HepG2 (cell line): ENCODE measurements around the gene HOXA4. TPM values are rescaled to one million over a fixed set of nuclear protein-coding genes. Genes with fewer than 3 reads are reported as not detected.

Experiments
- ATAC-seq: fragments of 200-7000 bp; cut with Tn5 transposase; 3 replicates; pipeline ENCODE4 v1.9.1; 2020; ENCODE audit warnings: mild to moderate bottlenecking, moderate library complexity
- BruUV-seq: library from RNA; stranded (reverse); fragments of 400-500 nt; replicated peaks from 2 replicates; lab custom pipeline; 2021; lab: Mats Ljungman, UMichigan
- CTCF ChIA-PET: fragments of 300-600 bp; formaldehyde crosslinking; extraction: SDS; loops from one replicate; lab custom pipeline; 2021; ENCODE audit warnings: low total read pairs, inconsistent platforms, low intra/inter-chr PET ratio; lab: Yijun Ruan, JAX
- POLR2A ChIA-PET: fragments of 350-600 bp; sonication (Branson Sonifier 250); formaldehyde crosslinking; loops from one replicate; lab custom pipeline; 2020; ENCODE audit warnings: antibody characterized with exemption, inconsistent platforms; lab: Yijun Ruan, JAX
- DNase-seq: peaks from one replicate; pipeline ENCODE4 v3.0.0-alpha.2; 2015; ENCODE audit warnings: low spot score
- FAIRE-seq: peaks from 3 replicates; lab custom pipeline; 2011; peaks lifted over from hg19 to GRCh38; lab: Jason Lieb, UNC
- H2AFZ ChIP-seq: one replicate; pipeline ENCODE4 v1.6.1; 2011; ENCODE audit warnings: low read length, inconsistent platforms
- H3K27ac ChIP-seq: fragments of 300-600 bp; 3 replicates; pipeline ENCODE4 v1.8.0; 2011; ENCODE audit warnings: mixed run types, mild to moderate bottlenecking, mixed read lengths, low read length, inconsistent platforms; ENCODE audit not compliant: insufficient read depth; ENCODE audit errors: extremely low read length
- H3K27me3 ChIP-seq, 2 experiments: fragments of 200-600 bp in 1 of 2; 2 replicates in 1 of 2; 3 replicates in 1 of 2; pipeline versions ENCODE4 v1.6.0 to v1.8.0; 2011; ENCODE audit warnings: low read length in 2 of 2, mild to moderate bottlenecking in 2 of 2, moderate library complexity in 2 of 2, inconsistent platforms in 1 of 2; ENCODE audit not compliant: insufficient read depth in 2 of 2, control insufficient read depth in 1 of 2
- H3K36me3 ChIP-seq, 2 experiments: fragments of 200-600 bp in 1 of 2; replicated peaks in 1 of 2; 2 replicates in 1 of 2; 3 replicates in 1 of 2; pipeline versions ENCODE4 v1.5.1 to v1.8.0; 2011; ENCODE audit warnings: low read length in 2 of 2, inconsistent platforms in 1 of 2; ENCODE audit not compliant: insufficient read depth in 2 of 2, control insufficient read depth in 1 of 2
- H3K4me1 ChIP-seq: 2 replicates; pipeline ENCODE4 v1.5.1; 2012; ENCODE audit warnings: low read length, inconsistent platforms; ENCODE audit not compliant: insufficient read depth
- H3K4me2 ChIP-seq: 2 replicates; pipeline ENCODE4 v1.6.0; 2011; ENCODE audit warnings: low read depth, low read length, inconsistent platforms
- H3K4me3 ChIP-seq, 3 experiments: fragments of 200-600 bp in 1 of 3; sonication (generic), shearing (Covaris generic) in 1 of 3; replicated peaks in 1 of 3; 2 replicates each; pipeline ENCODE4 v1.5.1; 2011 to 2016; ENCODE audit warnings: low read length in 3 of 3, inconsistent platforms in 2 of 3, low read depth in 2 of 3, mild to moderate bottlenecking in 2 of 3, control low read depth in 1 of 3, mixed read lengths in 1 of 3; ENCODE audit not compliant: insufficient read depth in 1 of 3
- H3K79me2 ChIP-seq: one replicate; pipeline ENCODE4 v1.6.1; 2011; ENCODE audit warnings: low read length, inconsistent platforms; ENCODE audit not compliant: insufficient read depth
- H3K9ac ChIP-seq: 2 replicates; pipeline ENCODE4 v1.6.0; 2011; ENCODE audit warnings: mild to moderate bottlenecking, low read depth, low read length, inconsistent platforms; ENCODE audit not compliant: insufficient read depth
- H3K9me3 ChIP-seq: 2 replicates; pipeline ENCODE4 v1.5.1; 2012; ENCODE audit warnings: mild to moderate bottlenecking, low read length
- H4K20me1 ChIP-seq: 2 replicates; pipeline ENCODE4 v1.6.0; 2011; ENCODE audit warnings: inconsistent platforms, mild to moderate bottlenecking, low read length, moderate library complexity; ENCODE audit not compliant: insufficient read depth
- ATF5 ChIP-seq: sonication (generic); formaldehyde crosslinking; IDR thresholded peaks from 2 replicates; pipeline ENCODE4 v1.4.0; 2020; ENCODE audit warnings: mild to moderate bottlenecking, low read depth, missing genetic modification reagents
- CBX2 ChIP-seq, 2 experiments: fragments of 200-600 bp in 1 of 2; sonication (generic); formaldehyde crosslinking in 1 of 2; IDR thresholded peaks; 2 replicates each; pipeline versions ENCODE4 v1.7.0 to v1.8.1; 2018 to 2022; ENCODE audit warnings: low read depth in 2 of 2, low read length in 1 of 2, mild to moderate bottlenecking in 1 of 2, missing genetic modification reagents in 1 of 2
- NCOA1 ChIP-seq: sonication (generic); formaldehyde crosslinking; IDR thresholded peaks from 2 replicates; pipeline ENCODE4 v1.9.0; 2021; ENCODE audit warnings: missing genetic modification reagents
- PITX1 ChIP-seq: sonication (generic); formaldehyde crosslinking; IDR thresholded peaks from 2 replicates; pipeline ENCODE4 v1.5.1; 2020; ENCODE audit warnings: mild to moderate bottlenecking, missing genetic modification reagents
- TCF7 ChIP-seq: sonication (generic); IDR thresholded peaks from 2 replicates; pipeline ENCODE4 v1.6.1; 2016; ENCODE audit warnings: antibody characterized with exemption, low read depth
- ZMYM2 ChIP-seq: sonication (generic); formaldehyde crosslinking; IDR thresholded peaks from 2 replicates; pipeline ENCODE4 v1.8.0; 2022; ENCODE audit warnings: mild to moderate bottlenecking, missing genetic modification reagents
- ZNF432 ChIP-seq: sonication (generic); formaldehyde crosslinking; IDR thresholded peaks from 2 replicates; pipeline ENCODE4 v1.5.0; 2020; ENCODE audit warnings: missing genetic modification reagents, mild to moderate bottlenecking, borderline replicate concordance
- ZNF766 ChIP-seq: sonication (generic); formaldehyde crosslinking; IDR thresholded peaks from 2 replicates; pipeline ENCODE4 v1.5.0; 2020; ENCODE audit warnings: missing genetic modification reagents, borderline replicate concordance
- ZNF790 ChIP-seq: sonication (generic); formaldehyde crosslinking; IDR thresholded peaks from 2 replicates; pipeline ENCODE4 v1.8.0; 2022; ENCODE audit warnings: missing genetic modification reagents, mild to moderate bottlenecking, borderline replicate concordance
- ZNF800 ChIP-seq: sonication (generic); formaldehyde crosslinking; IDR thresholded peaks from 2 replicates; pipeline ENCODE4 v1.4.0; 2020; ENCODE audit warnings: missing genetic modification reagents
- ZNF891 ChIP-seq: sonication (generic); formaldehyde crosslinking; IDR thresholded peaks from 2 replicates; pipeline ENCODE4 v1.5.0; 2020; ENCODE audit warnings: mild to moderate bottlenecking, missing genetic modification reagents
- WGBS: methylation state at CpG from one replicate; pipeline ENCODE4 v1.1.6; 2017; ENCODE audit warnings: low lambda C conversion rate; 5-methylcytosine and 5-hydroxymethylcytosine counted together
- in situ Hi-C: cut with HindIII; loops from 2 replicates; pipeline ENCODE4 v1.10.0; 2017; ENCODE audit warnings: low pct_unique_long_range_greater_than_20kb; ENCODE audit not compliant: extremely low pct_ligation_motif_present
- intact Hi-C: fragments of 100-400 bp; cut with micrococcal nuclease; formaldehyde crosslinking; loops from one replicate; pipeline ENCODE4 v1.10.0; 2022; ENCODE audit not compliant: unreplicated experiment
- polyA plus RNA-seq, 8 experiments: library from polyadenylated mRNA; depleted of rRNA in 3 of 8; stranded (reverse) in 7 of 8; unstranded in 1 of 8; fragments of >200 nt; fragmentation: Illumina TruSeq in 4 of 8; extraction: Trizol in 4 of 8; gene quantifications; 2 replicates each; pipeline versions ENCODE4 v1.2.1 to v1.2.3, GENCODE V29; 2011 to 2016; ENCODE audit warnings: low read depth in 4 of 8, missing spikeins in 1 of 8, mixed read lengths in 1 of 8; ENCODE audit not compliant: insufficient read depth in 1 of 8
- total RNA-seq, 5 experiments: library from RNA; depleted of rRNA; stranded (reverse); fragments of >200 nt; fragmentation: Illumina TruSeq; extraction: Trizol; gene quantifications; 2 replicates each; pipeline ENCODE4 v1.2.3, GENCODE V29; 2016; ENCODE audit warnings: low read depth in 1 of 5

HOXA4 gene
- total and polyA plus RNA-seq, 2 of the 13 experiments (the other 11 are each of a cell fraction or from before 2014, with no cell fraction given), result 2.4 to 5.4 TPM

- in situ Hi-C loops, result no loop called here
- FAIRE-seq (no peak), DNase-seq (no peak), ATAC-seq (no peak)
- Histone ChIP-seq H3K79me2 (no peaks in the 10 kb centered on the region), H4K20me1 (no peaks in the 10 kb centered on the region), H3K4me3 (no peak overlapping the region), H3K27me3 (peaks cover 6 to 77% of the 10 kb centered on the region in 2 experiments), H3K9ac (no peak overlapping the region), H3K36me3 (no peaks in the 10 kb centered on the region), H3K27ac (no peak overlapping the region), H3K9me3 (no peaks in the 10 kb centered on the region), H3K4me2 (no peak overlapping the region), H2AFZ (no peak overlapping the region), H3K4me1 (peaks cover 19% of the 10 kb centered on the region)
- 33% methylated on average over 5 of the region's 5 CpGs for WGBS
- CTCF ChIA-PET, result no interaction called here
- intact Hi-C loops, result no loop called here
- POLR2A ChIA-PET, result no interaction called here
- TF ChIP-seq ZNF891 (CRISPR knock-in tag) (no peak), ZNF790 (no peak), ZNF800 (CRISPR knock-in tag) (no peak), ZMYM2 (CRISPR knock-in tag) (no peak), ATF5 (CRISPR knock-in tag) (no peak), NCOA1 (CRISPR knock-in tag) (no peak), ZNF766 (CRISPR knock-in tag) (no peak), TCF7 (no peak), ZNF432 (CRISPR knock-in tag) (no peak), PITX1 (CRISPR knock-in tag) (no peak), CBX2 (IDR thresholded peaks at IDR 0.05; ENCODE audit: low read depth, low read length) (no peak), CBX2 (CRISPR knock-in tag; IDR thresholded peaks at IDR 0.05; ENCODE audit: low read depth) (no peak)
- BruUV-seq, result no TSS peak
Measured at GRCh38 chr7:27177795-27178320, 47.3 kb upstream of the HOXA4 start.
